ENCODE measurements around the gene EPB42.
"Not testable (repeated sequence)": the region's sequence is repeated elsewhere in the genome, so short reads cannot be mapped to it uniquely, and the experiment has no call there.

Gene EPB42

GRCh38 chr15:43212299-43212698, 8.5 kb downstream of the EPB42 start:
- DNase-seq (ENCODE audit: low read depth) = no peak

- DNase-seq (ENCODE audit: low read depth) = no peak
Observed at GRCh38 chr15:43211224-43211735, 9.5 kb downstream of the EPB42 start.

- no peak for DNase-seq (ENCODE audit: low read depth)
Observed at GRCh38 chr15:43210807-43211206, 10.0 kb downstream of the EPB42 start.

GRCh38 chr15:43210172-43210745, 10.6 kb downstream of the EPB42 start:
- no peak for DNase-seq (ENCODE audit: low read depth)

- no peak for DNase-seq (ENCODE audit: low read depth)
Observed at GRCh38 chr15:43209059-43209824, 11.6 kb downstream of the EPB42 start.

- DNase-seq (ENCODE audit: low read depth) = no peak
Observed at GRCh38 chr15:43208052-43209002, 12.5 kb downstream of the EPB42 start.

- DNase-seq (ENCODE audit: low read depth) = no peak
Observed at GRCh38 chr15:43207024-43207423, 13.8 kb downstream of the EPB42 start.

GRCh38 chr15:43206054-43206453, 14.8 kb downstream of the EPB42 start:
- no peak for DNase-seq (ENCODE audit: low read depth)

- peak; percentile 28 for DNase-seq (ENCODE audit: low read depth)
Observed at GRCh38 chr15:43204016-43204901, 16.6 kb downstream of the EPB42 start.

- DNase-seq (ENCODE audit: low read depth) = no peak
Observed at GRCh38 chr15:43199945-43200488, 20.8 kb downstream of the EPB42 start.

- no peak for DNase-seq (ENCODE audit: low read depth)
Observed at GRCh38 chr15:43198992-43199391, 21.8 kb downstream of the EPB42 start.

- DNase-seq (ENCODE audit: low read depth) = not testable (repeated sequence)
Observed at GRCh38 chr15:43198556-43198955, 22.3 kb downstream of the EPB42 start.

GRCh38 chr15:43197773-43198172, 23.0 kb downstream of the EPB42 start:
- DNase-seq (ENCODE audit: low read depth) = not testable (repeated sequence)

GRCh38 chr15:43196760-43197548, 23.9 kb downstream of the EPB42 start:
- DNase-seq (ENCODE audit: low read depth) = no peak

GRCh38 chr15:43194795-43195194, 26.0 kb downstream of the EPB42 start:
- DNase-seq (ENCODE audit: low read depth) = no peak

GRCh38 chr15:43193710-43194109, 27.1 kb downstream of the EPB42 start:
- DNase-seq (ENCODE audit: low read depth) = no peak

GRCh38 chr15:43190178-43190577, 30.6 kb downstream of the EPB42 start:
- DNase-seq (ENCODE audit: low read depth) = no peak

- DNase-seq (ENCODE audit: low read depth) = no peak
Observed at GRCh38 chr15:43189296-43189695, 31.5 kb downstream of the EPB42 start.

- DNase-seq (ENCODE audit: low read depth) = peak; percentile 31
Observed at GRCh38 chr15:43187544-43188155, 33.2 kb downstream of the EPB42 start.

- DNase-seq (ENCODE audit: low read depth) = no peak
Observed at GRCh38 chr15:43186003-43186353, 34.8 kb downstream of the EPB42 start.

Measured in non-pigmented ciliary epithelial cell (primary cell).